Measurements from ENCODE around the gene MKS1.

Gene MKS1

DNA sequence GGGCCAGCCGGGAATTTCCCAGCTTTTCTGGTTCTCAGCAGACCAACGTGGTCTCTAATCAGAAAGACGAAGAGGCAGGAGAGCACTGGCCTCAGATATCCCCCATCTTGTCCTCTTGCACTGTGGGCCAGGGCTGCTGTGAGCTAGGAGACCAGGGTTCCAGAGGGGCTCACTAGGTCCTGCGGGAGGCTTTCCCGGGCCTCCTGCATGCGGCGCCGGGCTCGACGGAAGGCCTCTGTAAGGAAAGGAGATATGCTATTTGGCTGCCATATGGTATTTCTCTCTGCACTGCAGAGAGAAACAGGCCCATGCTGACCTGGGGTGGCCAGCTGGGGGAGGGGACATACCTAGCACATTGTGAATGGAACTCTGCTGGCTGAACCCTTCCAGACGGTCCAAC, 13.1 kb downstream of the MKS1 start:
- DNase-seq (ENCODE audit: low read depth, low spot score) = no peak
- no peak overlapping the region for H3K27ac ChIP-seq

DNA sequence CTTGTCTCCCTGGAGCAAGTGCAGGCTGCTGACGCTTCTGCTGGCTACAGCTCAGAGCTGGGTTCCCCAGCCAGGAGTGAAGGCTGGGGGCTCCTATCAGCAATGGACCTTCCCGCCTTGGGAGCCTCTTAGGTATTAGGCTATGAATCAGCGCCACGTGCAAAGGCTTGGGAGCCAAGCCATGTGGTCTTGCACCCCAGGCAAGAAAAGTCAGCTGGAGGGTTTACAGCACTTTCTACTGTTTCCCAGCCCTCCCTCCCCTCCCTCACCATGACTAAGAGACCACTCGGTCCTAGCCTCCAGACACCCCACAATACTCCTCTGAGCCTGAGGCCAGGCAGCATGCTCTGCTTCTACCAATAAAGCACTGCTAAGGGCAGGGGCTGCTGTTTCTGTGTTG, 14.3 kb downstream of the MKS1 start:
- H3K27ac ChIP-seq = no peak overlapping the region
- no peak for DNase-seq (ENCODE audit: low read depth, low spot score)

DNA sequence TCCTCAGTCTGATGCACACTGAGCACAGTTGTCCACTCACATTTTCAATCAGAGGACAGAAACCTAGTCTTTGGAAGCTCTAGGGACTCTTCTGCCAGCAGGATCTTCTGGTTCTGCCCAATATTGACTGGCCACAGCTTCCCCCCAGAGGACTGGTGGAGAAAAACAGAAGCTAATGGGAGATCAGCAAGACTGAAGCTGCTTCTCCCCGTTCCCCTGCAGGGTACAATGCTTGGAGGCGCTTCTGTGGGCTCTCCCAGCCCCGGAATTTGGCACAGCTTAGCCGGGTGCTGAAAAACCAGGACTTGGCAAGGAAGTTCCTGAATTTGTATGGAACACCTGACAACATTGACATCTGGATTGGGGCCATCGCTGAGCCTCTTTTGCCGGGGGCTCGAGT, 16.2 kb downstream of the MKS1 start:
- no peak for DNase-seq (ENCODE audit: low read depth, low spot score)
- H3K27ac ChIP-seq = no peak overlapping the region

DNA sequence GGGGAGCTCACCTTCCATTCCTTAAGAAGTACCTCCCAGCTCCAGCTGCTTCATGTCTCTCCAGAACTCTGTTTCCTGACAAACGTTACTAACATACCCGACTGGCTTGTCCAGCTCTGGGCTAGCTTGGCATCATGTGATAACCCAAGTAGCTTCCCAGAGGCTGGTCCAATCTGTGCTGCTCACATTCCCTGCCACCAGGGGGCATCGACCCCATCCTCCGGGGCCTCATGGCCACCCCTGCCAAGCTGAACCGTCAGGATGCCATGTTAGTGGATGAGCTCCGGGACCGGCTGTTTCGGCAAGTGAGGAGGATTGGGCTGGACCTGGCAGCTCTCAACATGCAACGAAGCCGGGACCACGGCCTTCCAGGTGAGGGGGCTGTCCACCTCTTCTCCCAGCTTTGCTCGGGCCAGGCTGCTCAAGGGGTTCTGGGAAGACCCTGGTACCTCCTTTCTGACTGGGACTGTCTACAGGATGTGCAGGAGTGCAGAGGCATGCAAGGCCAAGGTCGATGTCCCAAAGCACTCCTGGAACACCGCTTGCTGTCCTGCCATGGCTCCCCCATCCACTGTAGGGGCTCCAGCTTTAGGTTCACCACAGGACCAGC, 18.9 kb downstream of the MKS1 start:
- DNase-seq (ENCODE audit: low read depth, low spot score) = no peak
- no peak overlapping the region for H3K27ac ChIP-seq

DNA sequence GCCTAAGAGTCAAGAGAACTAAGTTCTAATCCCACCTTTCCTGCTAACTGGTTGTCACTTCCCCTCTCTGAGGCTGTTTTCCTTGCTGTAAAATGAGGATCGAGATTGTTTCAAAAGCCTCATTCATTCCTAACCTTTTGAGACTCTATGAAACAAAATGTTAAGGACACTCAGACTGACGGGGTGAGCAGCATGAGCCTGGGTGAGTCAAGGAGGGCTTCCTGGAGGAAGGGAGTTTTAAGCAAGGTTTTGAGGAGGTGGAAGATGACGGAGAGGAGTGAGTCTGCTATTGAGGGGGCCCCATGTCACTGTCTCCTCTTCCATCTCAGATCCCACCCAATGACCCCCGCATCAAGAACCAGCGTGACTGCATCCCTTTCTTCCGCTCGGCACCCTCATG, 22.4 kb downstream of the MKS1 start:
- no peak for DNase-seq (ENCODE audit: low read depth, low spot score)
- no peak overlapping the region for H3K27ac ChIP-seq

DNA sequence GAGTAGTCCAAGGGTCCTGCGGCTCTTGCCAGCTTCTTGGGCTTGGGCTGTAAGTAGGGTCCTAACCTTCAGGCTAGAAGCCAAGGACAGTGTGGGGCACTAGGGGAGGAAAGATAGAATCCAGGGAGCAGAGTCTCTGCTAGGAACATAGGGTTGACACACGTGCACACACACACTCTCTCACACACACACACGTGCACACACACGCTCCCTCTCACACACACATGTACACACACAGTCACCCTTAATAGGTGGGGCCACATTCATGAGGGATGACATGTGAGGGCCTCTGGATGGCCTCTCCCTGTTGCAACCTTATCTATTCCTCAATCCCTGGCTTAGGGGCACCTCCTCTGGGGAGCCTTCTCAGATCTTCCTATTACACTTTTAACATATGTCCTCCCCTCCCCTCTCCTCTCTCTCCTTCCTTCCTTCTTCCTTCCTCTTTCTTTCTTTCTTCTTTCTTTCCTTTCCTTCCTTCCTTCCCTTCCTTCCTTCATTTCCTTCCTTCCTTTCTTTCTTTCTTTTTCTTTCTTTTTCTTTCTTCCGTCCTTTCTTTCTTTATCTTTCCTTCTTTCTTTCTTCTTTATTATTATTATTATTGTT, 23.4 kb downstream of the MKS1 start:
- H3K27ac ChIP-seq = no peak overlapping the region
- no peak for DNase-seq (ENCODE audit: low read depth, low spot score)

DNA sequence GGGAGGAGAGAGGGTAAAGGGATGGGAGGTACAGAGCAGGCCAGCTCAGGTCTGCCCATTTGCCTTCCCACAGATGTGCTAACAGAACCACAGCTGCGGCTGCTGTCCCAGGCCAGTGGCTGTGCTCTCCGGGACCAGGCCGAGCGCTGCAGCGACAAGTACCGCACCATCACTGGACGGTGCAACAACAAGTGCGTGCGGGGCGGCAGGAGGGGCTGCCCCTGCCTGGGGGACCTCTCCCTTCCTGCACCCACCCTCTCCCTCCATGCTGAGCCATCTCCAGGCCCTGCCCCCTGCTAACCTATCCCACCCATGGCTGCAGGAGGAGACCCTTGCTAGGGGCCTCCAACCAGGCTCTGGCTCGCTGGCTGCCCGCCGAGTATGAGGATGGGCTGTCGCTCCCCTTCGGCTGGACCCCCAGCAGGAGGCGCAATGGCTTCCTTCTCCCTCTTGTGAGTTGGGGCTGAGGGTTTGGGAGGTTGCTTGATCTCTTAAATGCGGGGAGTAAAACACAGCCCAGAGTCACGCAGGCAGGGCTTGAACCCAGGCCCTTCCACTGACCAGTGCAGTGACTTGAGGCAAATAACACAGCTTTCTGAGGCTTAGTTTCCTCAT, 25.3 kb downstream of the MKS1 start:
- DNase-seq (ENCODE audit: low read depth, low spot score) = no peak
- no peak overlapping the region for H3K27ac ChIP-seq

DNA sequence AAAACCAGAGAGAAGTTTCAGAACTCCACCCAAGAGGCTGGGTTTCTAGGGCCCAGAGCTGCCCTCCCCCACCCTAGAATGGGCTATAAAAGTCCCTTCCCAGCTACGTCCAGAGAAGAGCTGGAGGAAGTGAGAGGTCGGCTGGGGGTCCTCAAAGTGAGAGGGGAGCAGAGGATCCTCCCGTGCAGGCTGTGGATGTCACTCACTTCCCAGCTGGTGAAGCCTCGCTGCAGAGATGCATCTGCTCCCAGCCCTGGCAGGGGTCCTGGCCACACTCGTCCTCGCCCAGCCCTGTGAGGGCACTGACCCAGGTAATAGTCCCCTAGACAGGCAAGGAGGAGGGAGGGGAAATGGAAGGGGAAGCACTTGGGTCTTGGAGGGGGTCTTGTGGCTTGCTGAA, 26.4 kb downstream of the MKS1 start, which contains the start of gene EPX:
Gene EPX, plus strand, starts transcription at position 115 of the 400 bp plus-strand sequence. Its CDS starts 121 bp downstream, at position 236.
- no peak for DNase-seq (ENCODE audit: low read depth, low spot score)
- H3K27ac ChIP-seq = no peak within 1 kb of the TSS

DNA sequence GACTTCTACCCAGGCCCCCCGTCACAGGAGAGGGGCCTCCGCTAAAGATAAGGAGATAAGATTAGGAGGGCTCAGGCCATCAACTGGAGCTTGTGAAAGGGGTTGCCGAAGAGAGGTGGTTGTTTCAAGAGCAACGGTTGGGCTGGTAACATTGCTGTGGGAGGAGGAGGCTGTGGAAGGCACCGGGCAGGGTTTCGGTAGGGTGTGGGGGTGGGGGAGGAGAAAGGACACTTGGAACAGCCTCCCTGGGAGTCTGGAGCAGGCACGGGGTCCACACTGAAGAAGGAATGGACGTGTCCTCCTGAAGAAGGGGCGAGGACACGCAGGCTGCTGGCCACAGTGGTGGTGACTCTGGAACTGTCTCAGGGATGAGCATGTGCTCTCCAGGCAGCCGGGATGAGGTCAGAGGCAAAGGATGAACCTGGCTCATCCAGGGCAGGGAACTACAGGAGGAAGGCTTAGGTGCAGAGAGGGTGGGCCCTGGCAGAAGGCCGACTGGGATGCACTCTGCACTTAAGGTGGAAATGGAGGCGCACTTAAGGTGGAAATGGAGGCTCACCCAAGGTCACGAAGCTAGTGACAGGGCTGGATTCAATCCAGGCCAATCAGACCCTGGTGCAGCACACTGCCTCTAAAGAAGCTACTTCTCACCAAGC, 27.7 kb downstream of the MKS1 start:
- DNase-seq (ENCODE audit: low read depth, low spot score) = no peak
- no peak overlapping the region for H3K27ac ChIP-seq

DNA sequence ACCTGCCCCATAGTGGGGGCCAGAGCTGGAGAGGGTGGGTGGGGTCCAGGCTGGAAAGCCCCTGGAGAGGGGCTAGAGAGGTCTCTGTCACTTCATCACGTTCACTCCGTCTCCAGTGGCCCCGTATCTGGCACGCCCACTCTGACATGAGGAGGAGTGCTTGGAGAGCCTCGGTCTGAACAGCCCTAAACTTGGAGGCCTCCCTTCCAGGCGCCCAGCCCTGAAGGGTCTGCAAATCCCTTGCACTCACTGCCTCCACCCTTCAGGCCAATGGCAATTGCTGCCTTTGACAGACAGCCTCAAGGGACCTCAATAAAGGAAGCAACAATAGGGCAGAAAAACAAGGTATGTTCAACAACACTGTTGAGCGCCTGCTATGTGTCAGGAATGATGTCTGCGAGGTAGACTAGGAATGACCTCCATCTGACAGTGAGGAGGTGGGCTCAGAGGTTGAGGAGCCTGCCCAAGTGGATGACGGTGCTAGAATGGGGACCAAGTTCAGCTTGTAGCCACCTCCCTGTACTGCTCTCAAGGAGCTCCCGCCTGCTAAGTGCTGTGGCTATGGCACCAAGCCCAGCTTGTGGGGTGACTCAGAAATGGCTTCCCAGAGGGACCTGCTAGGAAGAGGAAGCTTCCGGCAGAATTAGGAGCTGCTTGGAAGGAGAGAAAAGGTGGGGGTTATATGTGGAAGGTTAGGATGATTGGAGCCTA, 29.5 kb downstream of the MKS1 start:
- DNase-seq (ENCODE audit: low read depth, low spot score) = peak; percentile 48
- H3K27ac ChIP-seq = no peak overlapping the region

DNA sequence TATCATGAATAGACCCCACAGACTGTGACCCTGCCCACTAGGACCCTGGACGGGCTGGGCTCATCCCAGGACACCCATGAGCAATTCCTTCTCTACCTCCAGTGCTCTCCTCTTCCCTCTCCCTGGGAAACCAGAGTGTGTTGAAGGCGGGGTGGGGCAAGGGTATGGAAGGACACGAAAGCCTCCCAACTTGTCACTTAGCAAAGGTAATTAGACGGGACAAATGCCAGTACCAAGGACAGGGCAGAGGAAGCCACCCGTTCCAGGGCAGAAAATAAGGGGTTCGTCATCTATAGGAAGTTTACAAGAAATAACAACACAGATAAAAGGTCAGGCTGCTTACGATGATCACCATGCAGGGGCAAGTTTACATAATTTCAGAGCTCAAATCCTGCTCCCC, 31.4 kb downstream of the MKS1 start:
- DNase-seq (ENCODE audit: low read depth, low spot score) = no peak
- H3K27ac ChIP-seq = no peak overlapping the region

DNA sequence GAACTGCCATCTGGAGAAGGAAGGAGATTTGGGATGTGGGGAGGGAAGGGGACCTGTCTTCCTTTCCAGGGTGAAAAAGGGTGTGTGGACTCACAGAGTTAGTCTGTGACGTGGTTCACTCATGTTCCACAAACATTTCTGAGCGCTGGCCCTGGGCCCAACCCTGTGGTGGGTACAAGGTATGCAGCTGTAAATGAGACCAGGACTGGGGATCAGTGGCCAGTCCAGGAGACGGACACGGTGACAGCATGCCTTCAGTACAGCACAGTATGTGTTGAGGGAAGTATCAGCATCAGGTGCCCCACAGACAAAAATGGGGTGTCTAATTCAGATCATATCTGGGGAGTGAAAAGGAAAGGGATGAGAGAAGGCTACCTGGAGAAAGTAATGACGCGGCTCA, 32.0 kb downstream of the MKS1 start:
- no peak for DNase-seq (ENCODE audit: low read depth, low spot score)
- H3K27ac ChIP-seq = no peak overlapping the region

DNA sequence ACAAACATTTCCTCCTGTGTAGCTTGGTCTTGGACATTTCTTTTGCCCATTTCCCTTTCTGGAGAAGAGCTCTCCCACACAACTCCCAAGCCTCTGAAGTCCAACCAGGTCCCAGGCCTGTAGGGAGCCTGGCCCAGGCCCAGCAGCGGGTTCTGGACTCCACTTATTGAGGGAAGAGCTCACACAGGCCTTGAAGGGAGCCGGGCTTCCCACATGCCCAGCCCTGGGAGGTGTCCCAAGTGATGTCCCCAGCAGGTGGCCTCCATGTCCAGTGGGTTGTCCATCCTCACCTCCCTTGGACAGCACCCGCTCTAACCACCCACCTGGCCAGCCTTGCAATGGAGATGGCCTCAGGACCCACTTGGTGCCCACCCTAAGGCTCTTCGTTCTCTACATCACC, 32.5 kb downstream of the MKS1 start:
- H3K27ac ChIP-seq = no peak overlapping the region
- DNase-seq (ENCODE audit: low read depth, low spot score) = no peak

DNA sequence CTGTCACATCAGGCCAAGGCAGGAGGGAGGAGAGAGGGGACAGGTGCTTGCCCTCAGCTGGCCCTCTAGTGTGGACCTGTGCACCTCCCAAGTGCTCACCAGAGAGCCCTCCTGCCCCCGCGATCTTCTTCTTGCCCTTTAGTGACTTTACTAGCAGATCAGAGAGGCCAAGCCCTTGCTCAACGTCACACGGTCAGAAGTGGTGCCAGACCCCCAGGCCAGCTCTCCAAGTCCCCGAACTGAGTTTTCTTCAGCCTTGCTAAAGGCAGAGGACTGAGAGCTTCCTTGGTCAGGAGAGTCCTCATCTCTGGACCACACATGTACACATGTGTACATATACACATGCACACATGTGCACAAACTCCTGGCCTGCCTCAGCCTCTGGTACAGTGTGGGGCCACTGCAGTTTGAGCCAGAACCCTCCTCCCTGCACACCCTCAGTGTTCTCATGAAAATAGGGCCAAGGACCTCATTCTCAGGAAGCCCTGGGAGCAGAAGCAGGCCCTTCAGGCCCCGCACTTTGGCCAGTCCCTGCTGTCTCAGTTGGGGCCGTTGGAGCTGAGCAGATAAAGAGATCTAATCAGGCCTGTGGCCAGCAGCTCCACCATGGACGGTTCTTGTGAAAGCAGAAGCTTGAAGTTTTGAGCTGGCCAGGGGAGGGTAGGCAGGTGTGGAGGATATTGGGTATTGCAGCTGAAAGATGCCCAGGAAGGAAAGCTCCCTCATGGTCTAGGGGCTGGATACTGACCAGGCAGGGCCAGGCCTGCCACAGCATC, 33.9 kb downstream of the MKS1 start:
- H3K27ac ChIP-seq = no peak overlapping the region
- no peak for DNase-seq (ENCODE audit: low read depth, low spot score)

DNA sequence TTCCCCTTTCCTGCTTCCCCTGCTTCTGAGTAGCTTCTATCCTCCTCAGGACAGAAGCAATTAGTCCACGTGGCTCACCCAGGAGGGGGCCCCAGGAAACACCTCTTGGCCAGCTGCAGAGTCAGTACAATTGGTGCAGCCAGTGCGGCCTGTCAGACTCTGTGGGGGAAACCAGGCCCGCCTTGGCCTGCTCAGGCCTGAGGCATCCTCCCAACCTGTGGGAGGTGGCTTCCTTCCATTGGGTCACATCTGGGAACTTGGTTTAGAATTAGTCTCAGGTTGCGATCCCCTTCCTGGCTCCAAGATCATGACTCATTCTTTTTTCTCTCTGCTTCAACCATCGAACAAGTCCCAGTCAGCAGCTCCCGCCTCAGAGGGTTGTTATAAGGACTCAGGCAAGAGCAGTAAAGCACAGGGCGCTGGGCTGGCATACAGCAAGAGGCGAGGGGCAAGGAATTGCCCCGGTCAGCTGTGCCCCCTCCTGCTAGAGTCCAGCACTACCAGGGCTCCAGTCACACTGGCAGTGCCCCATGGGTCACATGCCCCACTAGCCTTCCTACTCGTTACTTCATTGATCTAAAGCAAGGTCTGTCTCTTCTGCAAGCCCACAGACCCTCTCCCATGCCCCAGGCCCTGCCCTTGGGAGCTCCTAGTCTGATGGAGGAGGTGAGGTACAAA, 34.6 kb downstream of the MKS1 start:
- no peak overlapping the region for H3K27ac ChIP-seq
- peak; percentile 59 for DNase-seq (ENCODE audit: low read depth, low spot score)

DNA sequence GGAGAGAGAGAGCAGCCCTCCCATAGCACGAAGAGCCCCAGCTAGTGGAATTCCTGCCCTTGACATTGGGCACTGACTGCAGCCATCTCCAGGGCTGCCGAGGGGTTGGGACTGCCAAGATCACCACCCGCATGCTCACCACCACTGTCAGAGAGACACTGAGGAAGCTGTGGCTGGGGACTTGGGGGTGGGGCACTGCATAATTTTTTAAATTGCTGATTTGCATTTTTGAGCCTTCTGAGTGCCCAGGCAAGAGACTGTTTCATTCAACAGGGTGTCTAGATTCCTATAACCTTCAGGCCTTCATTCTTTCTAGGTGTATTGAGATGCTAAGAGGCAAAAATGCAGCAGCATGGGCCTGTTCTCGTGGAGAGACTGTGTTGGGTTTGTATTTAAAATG, 35.5 kb downstream of the MKS1 start:
- DNase-seq (ENCODE audit: low read depth, low spot score) = no peak
- H3K27ac ChIP-seq = no peak overlapping the region

DNA sequence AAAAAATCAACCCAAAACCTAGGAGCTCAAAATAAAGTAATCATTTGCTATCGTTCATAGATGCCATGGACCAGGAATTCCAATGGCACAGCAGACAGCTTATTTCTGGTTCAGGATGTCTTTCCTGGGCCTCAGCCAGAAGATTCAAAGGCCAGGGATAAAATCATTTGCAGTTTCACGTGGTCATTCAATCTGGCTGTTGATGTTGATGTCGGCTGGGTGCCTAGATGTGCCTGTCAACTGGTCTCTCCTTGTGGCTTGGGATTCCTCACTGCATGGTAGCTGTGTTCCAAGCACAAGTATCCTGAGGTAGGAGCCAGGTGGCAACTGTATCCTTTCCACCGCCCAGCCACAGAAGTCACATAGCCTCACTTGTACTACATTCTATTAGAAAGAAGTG, 37.3 kb downstream of the MKS1 start:
- DNase-seq (ENCODE audit: low read depth, low spot score) = no peak
- no peak overlapping the region for H3K27ac ChIP-seq

DNA sequence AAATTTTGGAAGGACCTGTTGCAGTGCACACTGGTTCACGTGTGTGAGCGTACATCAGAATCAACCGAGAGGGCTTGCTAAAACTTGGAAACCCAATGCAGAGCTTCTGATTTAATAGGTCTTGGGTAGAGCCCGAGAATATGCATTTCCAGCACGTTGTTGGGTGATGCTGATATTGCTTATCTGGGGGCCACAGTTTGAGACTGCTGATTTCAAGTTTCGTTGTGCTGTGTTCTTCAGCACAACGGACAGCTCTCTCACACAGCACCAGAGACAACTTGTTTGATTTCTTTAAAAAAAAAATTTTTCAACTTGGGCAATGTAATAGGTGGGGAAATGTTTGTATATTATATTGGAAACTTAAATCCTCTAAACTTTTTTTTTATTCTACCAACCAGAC, 42.9 kb downstream of the MKS1 start:
- H3K27ac ChIP-seq = no peak overlapping the region
- DNase-seq (ENCODE audit: low read depth, low spot score) = no peak

DNA sequence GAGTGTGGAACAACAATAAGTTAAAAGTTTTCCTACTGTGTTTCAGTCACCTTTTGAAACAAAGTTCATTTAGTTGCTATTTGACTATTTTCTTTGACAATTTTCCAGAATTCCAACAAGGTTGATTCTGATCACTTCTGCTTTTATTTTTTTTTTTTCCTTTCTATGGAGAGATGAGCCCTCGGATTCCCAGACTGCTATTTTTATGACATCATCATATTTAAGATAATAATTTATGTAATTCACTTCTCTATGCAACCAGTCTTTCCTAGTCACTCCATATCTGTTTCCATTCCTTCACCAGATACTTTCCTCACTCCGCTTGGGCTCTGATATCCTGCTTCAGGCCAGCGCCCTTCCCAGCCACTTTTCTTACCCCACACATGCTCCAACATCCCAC, 44.2 kb downstream of the MKS1 start:
- H3K27ac ChIP-seq = no peak overlapping the region
- no peak for DNase-seq (ENCODE audit: low read depth, low spot score)
